ENCODE data around the gene SPAG9. TPM values are rescaled to one million over a fixed set of nuclear protein-coding genes. Genes with fewer than 3 reads are reported as not detected.

Gene SPAG9
- total and polyA plus RNA-seq, 10 donors, result 10.7 to 94.6 (median 78.3) TPM

- Histone ChIP-seq H3K27me3 (replicated peaks in 1 of 7) (peaks cover 0 to 11% (median 0%) of the 10 kb centered on the region in 7 donors), H3K9me3 (no peaks in the 10 kb centered on the region), H3K4me3 (peak overlapping the region; percentile 18 to 68 (median 39)), H3K27ac (peak overlapping the region; percentile 75 to 92 (median 86)), H3K4me1 (peaks cover 6 to 44% (median 21%) of the 10 kb centered on the region in 6 donors), H3K36me3 (no peaks in the 10 kb centered on the region)
- TF ChIP-seq POLR2A (IDR thresholded peaks at IDR 0.05) (peak in 1 of 3 donors; percentile 8), CTCF (IDR thresholded peaks at IDR 0.05 in 8 of 11, conservative IDR thresholded peaks at IDR 0.05 in 3 of 11) (peak in 2 of 11 experiments; percentile 9 to 10), POLR2AphosphoS5 (IDR thresholded peaks at IDR 0.05) (peak; percentile 45 to 83 (median 82))
- intact Hi-C loops (cut with DNase I; ENCODE audit: low total_unique reads), result no loop called here
- WGBS, 5 donors, result 1 to 4% (median 1%) methylated on average over 41 to 62 of the region's 62 CpGs
- DNase-seq, result peak; percentile 92
Measured at GRCh38 chr17:50931144-50931908, 189.3 kb downstream of the SPAG9 start.

GRCh38 chr17:50928646-50929045, 192.0 kb downstream of the SPAG9 start:
- Histone ChIP-seq H3K4me1 (peaks cover 6 to 44% (median 18%) of the 10 kb centered on the region in 6 donors), H3K27me3 (replicated peaks in 1 of 7) (peaks cover 0 to 11% (median 0%) of the 10 kb centered on the region in 7 donors), H3K36me3 (no peaks in the 10 kb centered on the region), H3K4me3 (no peak overlapping the region), H3K9me3 (no peaks in the 10 kb centered on the region), H3K27ac (no peak overlapping the region)
- DNase-seq, result no peak
- TF ChIP-seq POLR2AphosphoS5 (IDR thresholded peaks at IDR 0.05) (no peak), CTCF (IDR thresholded peaks at IDR 0.05 in 8 of 11, conservative IDR thresholded peaks at IDR 0.05 in 3 of 11) (no peak), POLR2A (IDR thresholded peaks at IDR 0.05) (no peak)
- 66 to 91% (median 79%) methylated on average over 4 of the region's 4 CpGs for WGBS, 5 donors
- intact Hi-C loops (cut with DNase I; ENCODE audit: low total_unique reads), result no loop called here

GRCh38 chr17:50927287-50927686, 193.4 kb downstream of the SPAG9 start:
- intact Hi-C loops (cut with DNase I; ENCODE audit: low total_unique reads), result no loop called here
- Histone ChIP-seq H3K27me3 (replicated peaks in 1 of 7) (peaks cover 0 to 11% (median 0%) of the 10 kb centered on the region in 7 donors), H3K4me1 (peaks cover 6 to 40% (median 17%) of the 10 kb centered on the region in 6 donors), H3K4me3 (no peak overlapping the region), H3K36me3 (no peaks in the 10 kb centered on the region), H3K9me3 (no peaks in the 10 kb centered on the region), H3K27ac (no peak overlapping the region)
- 80 to 93% (median 92%) methylated on average over 3 to 4 of the region's 4 CpGs for WGBS, 5 donors
- TF ChIP-seq POLR2A (IDR thresholded peaks at IDR 0.05), result no peak
- no peak for TF ChIP-seq CTCF (IDR thresholded peaks at IDR 0.05 in 8 of 11, conservative IDR thresholded peaks at IDR 0.05 in 3 of 11)
- no peak for TF ChIP-seq POLR2AphosphoS5 (IDR thresholded peaks at IDR 0.05)
- no peak for DNase-seq

- Histone ChIP-seq H3K36me3 (no peaks in the 10 kb centered on the region), H3K9me3 (no peaks in the 10 kb centered on the region), H3K4me1 (peaks cover 0 to 35% (median 12%) of the 10 kb centered on the region in 6 donors), H3K27ac (no peak overlapping the region), H3K27me3 (replicated peaks in 1 of 7) (peaks cover 0 to 10% (median 0%) of the 10 kb centered on the region in 7 donors), H3K4me3 (no peak overlapping the region)
- TF ChIP-seq CTCF (IDR thresholded peaks at IDR 0.05 in 8 of 11, conservative IDR thresholded peaks at IDR 0.05 in 3 of 11) (no peak), POLR2AphosphoS5 (IDR thresholded peaks at IDR 0.05) (no peak), POLR2A (IDR thresholded peaks at IDR 0.05) (no peak)
- DNase-seq, result no peak
- WGBS, 5 donors, result 69 to 78% (median 71%) methylated on average over 7 of the region's 7 CpGs
- intact Hi-C loops (cut with DNase I; ENCODE audit: low total_unique reads), result no loop called here
Measured at GRCh38 chr17:50926523-50926922, 194.1 kb downstream of the SPAG9 start.
